ENCODE measurements around the gene MIF4GD.

GRCh38 chr17:75232786-75233185 is 38.2 kb downstream of the MIF4GD start:
- no peak for TF ChIP-seq RARB (CRISPR knock-in tag; IDR thresholded peaks at IDR 0.05)
- TF ChIP-seq OSR1 (CRISPR knock-in tag; IDR thresholded peaks at IDR 0.05) = no peak
- no peak for TF ChIP-seq GLIS3 (CRISPR knock-in tag; IDR thresholded peaks at IDR 0.05)
- no peak for TF ChIP-seq PATZ1 (CRISPR knock-in tag; IDR thresholded peaks at IDR 0.05; ENCODE audit: borderline replicate concordance)
- TF ChIP-seq, protein P1, sequence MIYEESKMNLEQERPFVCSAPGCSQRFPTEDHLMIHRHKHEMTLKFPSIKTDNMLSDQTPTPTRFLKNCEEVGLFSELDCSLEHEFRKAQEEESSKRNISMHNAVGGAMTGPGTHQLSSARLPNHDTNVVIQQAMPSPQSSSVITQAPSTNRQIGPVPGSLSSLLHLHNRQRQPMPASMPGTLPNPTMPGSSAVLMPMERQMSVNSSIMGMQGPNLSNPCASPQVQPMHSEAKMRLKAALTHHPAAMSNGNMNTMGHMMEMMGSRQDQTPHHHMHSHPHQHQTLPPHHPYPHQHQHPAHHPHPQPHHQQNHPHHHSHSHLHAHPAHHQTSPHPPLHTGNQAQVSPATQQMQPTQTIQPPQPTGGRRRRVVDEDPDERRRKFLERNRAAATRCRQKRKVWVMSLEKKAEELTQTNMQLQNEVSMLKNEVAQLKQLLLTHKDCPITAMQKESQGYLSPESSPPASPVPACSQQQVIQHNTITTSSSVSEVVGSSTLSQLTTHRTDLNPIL (CRISPR knock-in tag; IDR thresholded peaks at IDR 0.05; ENCODE audit: low read depth) = no peak
- TF ChIP-seq PPARA (CRISPR knock-in tag; IDR thresholded peaks at IDR 0.05; ENCODE audit: borderline replicate concordance) = no peak
- no peak for TF ChIP-seq ZNF70 (CRISPR knock-in tag; IDR thresholded peaks at IDR 0.05)
- TF ChIP-seq ZNF565 (CRISPR knock-in tag; conservative IDR thresholded peaks at IDR 0.05; ENCODE audit: low read depth) = no peak
- TF ChIP-seq, protein P2, sequence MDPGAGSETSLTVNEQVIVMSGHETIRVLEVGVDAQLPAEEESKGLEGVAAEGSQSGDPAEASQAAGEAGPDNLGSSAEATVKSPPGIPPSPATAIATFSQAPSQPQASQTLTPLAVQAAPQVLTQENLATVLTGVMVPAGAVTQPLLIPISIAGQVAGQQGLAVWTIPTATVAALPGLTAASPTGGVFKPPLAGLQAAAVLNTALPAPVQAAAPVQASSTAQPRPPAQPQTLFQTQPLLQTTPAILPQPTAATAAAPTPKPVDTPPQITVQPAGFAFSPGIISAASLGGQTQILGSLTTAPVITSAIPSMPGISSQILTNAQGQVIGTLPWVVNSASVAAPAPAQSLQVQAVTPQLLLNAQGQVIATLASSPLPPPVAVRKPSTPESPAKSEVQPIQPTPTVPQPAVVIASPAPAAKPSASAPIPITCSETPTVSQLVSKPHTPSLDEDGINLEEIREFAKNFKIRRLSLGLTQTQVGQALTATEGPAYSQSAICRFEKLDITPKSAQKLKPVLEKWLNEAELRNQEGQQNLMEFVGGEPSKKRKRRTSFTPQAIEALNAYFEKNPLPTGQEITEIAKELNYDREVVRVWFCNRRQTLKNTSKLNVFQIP (CRISPR knock-in tag; IDR thresholded peaks at IDR 0.05; ENCODE audit: borderline replicate concordance, low read depth) = no peak
- TF ChIP-seq ZFP3 (CRISPR knock-in tag; IDR thresholded peaks at IDR 0.05) = no peak

Data from SK-N-SH treated with all-trans-retinoic acid at 6 μM for 48 hours (cell line).